T-helper 2 cell treated with Interferon-gamma antibody and Interleukin-4, amounts not matched to agents 100 ng/mL and 5 ng/mL, for 36 hours (primary cell): ENCODE measurements around the gene MGAT4B. TPM values are rescaled to one million over a fixed set of nuclear protein-coding genes. Genes with fewer than 3 reads are reported as not detected.
"Not testable (repeated sequence)": the region's sequence is repeated elsewhere in the genome, so short reads cannot be mapped to it uniquely, and the experiment has no call there.

Experiments
- intact Hi-C: fragments of 100-400 bp; cut with micrococcal nuclease; formaldehyde crosslinking; loops from one replicate; pipeline ENCODE4 v1.15.1; 2023
- total RNA-seq: library from RNA; stranded (reverse); gene quantifications from 2 replicates; pipeline ENCODE4 v1.2.3, GENCODE V29; 2022

The MGAT4B gene
- total RNA-seq, 1 donor from 2014 or later: 86.8 TPM

DNA sequence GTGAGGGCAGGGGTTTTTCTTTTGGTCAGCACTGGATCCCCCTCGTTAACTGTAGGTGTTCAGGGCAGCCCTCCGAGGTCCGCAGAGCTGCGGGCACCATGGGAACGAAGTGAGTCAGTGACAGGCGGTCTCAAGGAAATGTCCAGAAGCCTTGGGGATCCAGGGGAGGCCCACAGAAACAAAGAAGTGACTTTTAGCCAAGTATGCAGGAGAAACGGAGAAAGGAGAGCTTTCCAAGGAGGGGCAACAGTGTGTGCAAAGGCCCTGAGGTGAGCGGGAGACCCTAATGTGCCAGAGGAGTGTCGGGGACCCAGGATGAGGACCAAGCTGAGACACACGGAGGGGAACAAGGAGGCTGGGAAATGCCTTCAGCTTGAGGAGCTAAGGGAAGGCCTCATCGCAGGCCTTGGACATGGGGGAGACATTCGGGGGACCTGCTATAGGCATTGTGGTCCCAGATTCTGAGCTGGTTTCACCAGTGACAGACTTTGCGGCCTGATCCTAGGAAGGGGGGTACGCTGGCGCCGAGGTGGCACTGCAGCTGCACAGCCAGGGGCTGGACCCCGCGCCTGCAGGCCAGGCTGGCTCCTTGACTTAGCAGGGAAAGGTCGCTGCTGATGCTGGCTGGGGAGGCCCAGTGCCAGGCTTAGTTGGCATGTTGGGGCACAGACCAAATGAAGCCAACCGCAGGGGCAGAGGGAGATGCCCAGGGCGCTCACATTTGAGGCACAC, 9.6 kb downstream of the MGAT4B start:
- intact Hi-C loops: loop anchor here (1.0 to 5.0 kb wide), 2 partner anchors 34 to 65 kb away; partner anchors contain the start of gene MAML1

DNA sequence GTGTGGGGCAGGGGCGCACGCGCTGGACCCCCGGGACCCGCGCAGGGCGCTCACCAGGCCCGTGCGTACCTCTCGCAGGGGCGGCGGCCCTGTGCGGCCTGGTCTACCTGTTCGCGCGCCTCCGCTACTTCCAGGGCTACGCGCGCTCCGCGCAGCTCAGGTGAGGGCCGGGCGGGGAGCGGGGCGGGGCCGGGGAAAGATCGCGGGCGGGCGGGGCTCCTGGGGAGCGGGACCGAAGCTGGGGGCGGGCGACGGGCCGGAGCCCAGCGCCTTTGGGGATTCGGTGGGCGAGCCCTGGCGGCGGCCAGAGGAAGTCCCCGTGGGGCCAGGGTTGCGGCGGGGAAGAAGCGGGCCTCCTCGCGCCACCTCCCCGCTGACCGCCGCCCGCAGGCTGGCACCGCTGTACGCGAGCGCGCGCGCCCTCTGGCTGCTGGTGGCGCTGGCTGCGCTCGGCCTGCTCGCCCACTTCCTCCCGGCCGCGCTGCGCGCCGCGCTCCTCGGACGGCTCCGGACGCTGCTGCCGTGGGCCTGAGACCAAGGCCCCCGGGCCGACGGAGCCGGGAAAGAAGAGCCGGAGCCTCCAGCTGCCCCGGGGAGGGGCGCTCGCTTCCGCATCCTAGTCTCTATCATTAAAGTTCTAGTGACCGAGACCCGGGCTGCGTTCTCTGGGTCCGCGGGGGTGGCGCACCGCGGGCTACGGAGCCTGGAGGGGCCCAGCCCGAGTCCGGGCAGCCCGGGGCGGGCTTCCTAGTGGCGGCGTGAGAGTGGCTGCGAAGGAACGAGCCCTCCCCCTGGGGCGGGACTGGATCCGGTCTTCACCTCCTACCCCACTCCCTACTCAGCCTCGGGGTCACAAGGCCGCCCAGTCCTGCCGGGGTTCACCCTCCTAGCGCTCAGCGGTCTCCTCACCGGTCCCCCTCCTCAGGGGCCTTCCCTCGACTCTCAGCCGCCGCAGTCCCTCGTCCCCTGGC, 10.5 kb downstream of the MGAT4B start:
- intact Hi-C loops: loop anchor here (1.0 to 5.0 kb wide), 2 partner anchors 33 to 64 kb away; partner anchors contain the start of gene MAML1

DNA sequence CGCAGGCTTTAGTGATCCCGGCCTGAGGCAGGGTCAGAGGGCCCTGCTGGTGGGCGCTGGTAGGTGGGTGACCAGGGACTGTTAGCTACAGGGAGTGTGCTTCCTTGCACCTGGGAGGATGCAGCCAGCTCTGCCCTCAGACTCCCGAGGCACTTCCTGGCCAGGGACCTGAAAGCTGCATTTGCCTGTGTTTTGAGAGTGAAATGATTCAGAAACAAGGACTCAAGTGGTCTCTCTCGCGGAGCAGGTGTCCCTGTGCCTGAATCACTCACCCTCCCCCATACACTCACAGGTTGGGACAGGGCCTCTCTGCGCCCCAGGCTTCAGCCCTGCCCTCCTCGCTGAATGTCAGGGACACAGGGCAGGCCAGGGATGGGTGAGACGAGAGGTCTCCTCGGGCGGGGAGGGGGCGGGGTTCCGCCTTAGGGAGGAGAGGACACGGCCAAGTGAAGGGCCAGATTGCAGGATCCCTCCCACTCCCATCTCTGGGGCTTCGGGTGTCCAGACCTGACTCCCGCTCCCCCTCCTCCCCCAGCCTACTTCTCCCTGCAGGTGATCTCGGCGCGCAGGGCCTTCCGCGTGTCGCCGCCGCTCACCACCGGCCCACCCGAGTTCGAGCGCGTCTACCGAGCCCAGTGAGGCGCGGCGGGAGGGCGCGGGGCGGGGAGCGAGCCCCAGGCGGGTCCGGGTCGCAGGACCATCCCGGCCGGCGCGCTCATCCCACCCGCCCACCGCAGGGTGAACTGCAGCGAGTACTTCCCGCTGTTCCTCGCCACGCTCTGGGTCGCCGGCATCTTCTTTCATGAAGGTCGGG, 11.4 kb downstream of the MGAT4B start:
- intact Hi-C loops: loop anchor here (5.0 kb wide), 1 partner anchor 63 kb away; the partner anchor contains the start of gene MAML1

- intact Hi-C loops: no loop called here
These were observed 12.1 kb downstream of the MGAT4B start for GRCh38 chr5:179794575-179794974.

DNA sequence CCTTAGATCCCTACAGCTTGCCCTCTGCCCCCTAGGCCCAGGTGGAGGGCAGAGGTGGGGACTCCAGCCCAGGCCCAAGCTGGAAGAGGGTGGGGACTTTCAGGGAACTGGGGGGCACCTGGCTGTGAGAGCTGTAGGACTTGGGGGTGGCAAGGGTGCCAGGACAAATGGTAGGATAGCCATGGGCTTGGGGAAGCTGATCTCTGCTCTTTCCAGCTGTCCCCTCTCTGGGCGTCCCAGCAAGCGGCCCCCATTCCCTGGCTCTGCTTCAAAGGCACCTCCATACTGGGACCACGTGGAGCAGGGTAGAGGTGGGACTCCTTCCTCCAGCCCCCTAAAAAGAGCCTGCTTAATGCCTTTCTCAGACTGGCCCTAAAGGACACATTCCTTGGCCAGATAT, 12.5 kb downstream of the MGAT4B start:
- intact Hi-C loops: no loop called here

DNA sequence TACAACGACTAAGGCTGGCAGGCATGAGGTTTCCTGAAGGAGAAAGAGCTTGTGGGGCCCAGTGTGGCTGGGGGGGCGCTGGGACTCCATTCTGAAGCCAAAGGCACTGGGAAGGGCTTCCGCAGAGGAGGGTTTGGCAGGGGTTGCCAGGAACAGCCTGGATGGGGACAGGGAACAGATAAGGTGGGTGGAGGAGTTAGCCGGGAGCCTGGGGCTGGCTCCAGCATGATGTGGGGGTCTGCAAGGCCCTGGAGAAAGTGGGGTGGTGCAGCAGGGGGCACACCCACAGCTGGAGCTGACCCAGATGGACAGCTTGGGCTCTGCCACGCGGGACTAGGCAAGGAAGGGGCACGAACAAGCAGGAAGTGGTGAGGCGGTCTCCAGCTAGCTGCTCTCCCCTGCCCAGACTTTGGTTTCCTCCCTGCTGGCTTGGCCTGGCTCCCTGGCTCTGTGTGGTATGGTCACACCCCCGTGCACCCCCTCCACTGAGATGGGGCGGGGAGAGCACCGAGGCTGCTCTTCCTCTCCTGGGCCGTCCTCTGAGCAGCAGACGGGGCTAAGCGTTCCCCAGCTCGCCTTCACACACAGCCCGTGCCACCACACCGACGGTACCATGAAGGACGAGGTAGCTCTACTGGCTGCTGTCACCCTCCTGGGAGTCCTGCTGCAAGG, 13.1 kb downstream of the MGAT4B start, which contains the start of gene LTC4S:
Gene LTC4S, plus strand, starts transcription at position 519 of the 672 bp plus-strand sequence. Its CDS starts 95 bp downstream, at position 614.
- intact Hi-C loops: no loop called here

- intact Hi-C loops: no loop called here
These were observed 13.8 kb downstream of the MGAT4B start for GRCh38 chr5:179792612-179793467.

- intact Hi-C loops: no loop called here
These were observed 14.6 kb downstream of the MGAT4B start for GRCh38 chr5:179791881-179792611.

DNA sequence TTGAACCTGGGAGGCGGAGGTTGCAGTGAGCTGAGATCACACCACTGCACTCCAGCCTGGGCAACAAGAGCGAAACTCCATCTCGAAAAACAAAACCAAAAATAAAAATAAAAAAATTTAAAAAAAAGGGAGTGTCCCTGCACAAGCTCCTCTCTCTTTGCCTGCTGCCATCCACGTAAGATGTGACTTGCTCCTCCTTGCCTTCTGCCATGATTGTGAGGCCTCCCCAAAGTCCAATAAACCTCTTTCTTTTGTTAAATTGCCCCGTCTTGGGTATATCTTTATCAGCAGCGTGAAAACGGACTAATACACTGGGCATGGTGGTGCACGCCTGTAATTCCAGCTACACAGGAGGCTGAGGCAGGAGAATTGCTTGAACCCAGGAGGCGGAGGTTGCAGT, 17.4 kb downstream of the MGAT4B start:
- intact Hi-C loops: not testable (repeated sequence)

DNA sequence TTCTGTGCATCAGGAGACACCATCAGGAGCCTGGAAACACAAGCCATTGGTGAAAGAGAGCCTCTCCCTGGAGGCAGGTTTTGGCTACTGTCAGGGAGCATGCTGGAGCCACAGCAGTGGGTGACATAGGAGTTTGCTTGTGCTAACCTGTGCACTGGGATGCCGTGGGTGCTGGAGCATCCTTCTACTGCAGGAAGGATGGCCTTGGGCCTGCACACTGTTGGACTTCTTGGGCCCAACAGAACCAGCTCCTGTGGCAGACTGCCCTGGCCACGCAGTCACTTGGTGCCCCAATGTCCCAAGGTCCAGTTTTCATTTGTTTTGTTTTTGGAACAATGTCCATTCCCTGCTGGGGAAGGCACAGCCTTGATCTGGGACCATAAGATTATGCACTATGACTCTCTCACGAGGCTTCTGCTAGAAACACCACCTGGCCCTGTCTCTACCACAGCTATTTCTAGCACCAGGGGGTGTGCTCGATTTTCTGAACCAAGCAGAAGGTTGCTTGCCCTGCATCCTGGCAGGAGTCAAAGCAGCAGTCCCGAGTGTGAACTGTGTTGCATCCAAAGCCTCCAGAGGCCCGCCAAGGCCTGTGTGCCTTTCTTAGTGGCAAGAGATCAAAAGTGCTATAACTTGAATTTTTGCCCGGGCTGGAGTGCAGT, 18.3 kb downstream of the MGAT4B start:
- intact Hi-C loops: no loop called here

DNA sequence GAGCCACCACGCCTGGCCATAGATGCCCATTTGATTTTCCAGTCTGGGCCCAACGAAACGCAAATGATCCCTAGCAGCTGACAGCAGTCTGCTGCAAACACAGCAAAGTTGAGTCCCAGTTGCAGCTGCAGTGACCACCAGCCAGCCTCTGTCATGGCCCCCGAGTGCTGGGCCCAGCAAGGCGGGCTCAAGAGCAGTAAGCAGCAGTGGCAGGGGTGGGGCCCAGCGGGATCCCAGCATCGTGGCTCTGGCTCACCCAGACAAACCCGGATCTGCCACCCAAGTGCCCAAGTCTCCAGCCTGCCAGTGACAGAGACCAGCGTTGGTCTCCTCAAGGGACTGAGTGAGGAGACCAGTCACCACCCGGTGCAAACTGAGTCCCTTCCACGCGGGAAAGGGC, 19.8 kb downstream of the MGAT4B start:
- intact Hi-C loops: no loop called here

DNA sequence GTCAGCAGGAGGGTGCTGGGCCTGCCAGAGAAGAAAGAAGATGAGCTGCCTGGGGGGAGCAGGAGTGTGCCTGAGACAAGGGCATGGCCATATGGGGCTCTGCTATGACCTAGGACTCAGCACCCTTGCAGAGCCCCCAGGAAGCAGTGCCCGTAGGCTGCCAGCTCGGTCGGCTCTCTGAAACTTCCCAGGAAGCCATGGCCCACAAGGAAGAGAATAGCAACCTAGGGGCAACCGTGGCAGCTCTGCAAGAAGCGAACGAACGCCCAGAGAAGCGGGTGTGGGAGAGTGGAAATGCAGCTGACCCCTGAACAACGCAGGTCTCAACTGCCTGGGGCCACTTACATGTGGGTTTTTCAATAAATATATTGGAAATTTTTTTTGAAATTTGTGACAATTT, 23.5 kb downstream of the MGAT4B start:
- intact Hi-C loops: no loop called here

DNA sequence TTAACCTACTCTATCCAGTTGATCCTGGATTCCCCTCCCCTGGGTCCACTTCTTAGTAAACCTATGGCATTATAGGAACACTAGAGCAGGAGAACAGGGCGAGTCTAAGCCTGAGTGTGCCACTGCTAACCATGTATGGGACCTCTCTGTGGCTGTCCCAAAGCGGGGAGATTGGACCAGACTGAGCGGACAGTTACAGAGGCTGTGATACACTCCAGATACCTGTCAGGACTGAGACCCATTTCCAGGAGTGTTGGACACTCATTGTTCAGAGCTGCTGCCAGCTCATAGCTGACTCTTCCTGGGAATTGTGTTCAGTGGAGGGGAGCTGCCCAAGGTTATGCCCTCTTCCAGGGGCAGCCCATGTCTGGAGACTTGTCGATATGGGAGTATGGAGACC, 24.8 kb downstream of the MGAT4B start:
- intact Hi-C loops: no loop called here

DNA sequence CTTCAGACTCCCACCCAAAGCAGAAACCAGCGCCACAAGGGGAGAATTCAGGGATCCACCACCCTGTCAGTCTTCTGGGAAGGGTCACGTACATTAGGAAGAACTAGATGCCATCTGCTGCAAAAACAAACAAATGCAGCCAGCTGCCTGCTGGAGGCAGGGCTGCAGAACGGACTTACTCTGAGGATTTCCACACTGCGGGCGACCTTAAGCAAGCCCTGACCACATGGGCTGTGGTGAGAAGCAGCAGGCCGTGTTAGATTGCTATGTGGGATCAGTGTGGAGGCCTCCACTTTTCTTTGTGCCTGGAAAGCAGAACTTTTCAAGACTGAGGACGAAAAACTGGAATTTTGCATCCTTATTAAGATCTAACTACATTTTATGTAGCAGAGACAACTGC, 26.3 kb downstream of the MGAT4B start:
- intact Hi-C loops: no loop called here

DNA sequence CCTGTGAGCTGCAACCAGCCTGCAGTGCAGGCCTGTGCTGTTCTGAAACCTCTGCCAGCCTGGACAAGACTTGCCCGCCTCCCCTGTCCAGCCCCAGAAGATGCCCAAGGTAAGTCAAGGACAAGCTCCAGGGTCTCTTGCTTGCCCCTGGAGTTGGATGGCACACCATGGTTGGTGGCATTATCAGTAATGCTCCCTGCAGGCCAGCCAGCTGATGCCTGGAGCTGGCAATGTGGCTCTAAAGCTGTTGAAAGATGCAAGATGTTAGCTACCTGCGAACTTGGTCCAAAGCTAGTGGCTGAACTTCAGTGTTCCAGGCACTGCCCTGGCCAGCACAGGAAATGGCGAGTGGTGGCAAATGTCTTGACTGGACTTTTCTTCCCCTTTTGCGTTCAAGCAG, 26.8 kb downstream of the MGAT4B start:
- intact Hi-C loops: no loop called here

- intact Hi-C loops: no loop called here
These were observed 28.1 kb downstream of the MGAT4B start for GRCh38 chr5:179778591-179778990.

- intact Hi-C loops: no loop called here
These were observed 28.8 kb downstream of the MGAT4B start for GRCh38 chr5:179777909-179778308.

- intact Hi-C loops: no loop called here
These were observed 29.2 kb downstream of the MGAT4B start for GRCh38 chr5:179777456-179777855.
